Heart left ventricle (tissue), 16 donors: ENCODE measurements around the gene EP400. TPM values are rescaled to one million over a fixed set of nuclear protein-coding genes. Genes with fewer than 3 reads are reported as not detected.
"Not testable (repeated sequence)": the region's sequence is repeated elsewhere in the genome, so short reads cannot be mapped to it uniquely, and the experiment has no call there.

Source experiments
- ATAC-seq, 4 donors: fragments of 200-7000 bp; cut with Tn5 transposase; one replicate each; pipeline ENCODE4 v1.9.1; 2020 to 2022; ENCODE audit warnings: moderate library complexity in 4 of 4, mild to moderate bottlenecking in 3 of 4, moderate number of reproducible peaks in 1 of 4
- DNase-seq, 5 donors: peaks; one replicate each; pipeline ENCODE4 v3.0.0-alpha.2; 2020
- H3K27ac ChIP-seq, 12 donors: fragments of 200-600 bp; sonication (generic) in 4 of 12; one replicate each; pipeline versions ENCODE4 v1.5.0 to v1.8.0; 2016 to 2022; ENCODE audit warnings: mild to moderate bottlenecking in 2 of 12
- H3K27me3 ChIP-seq, 9 donors: fragments of 200-600 bp; sonication (generic) in 2 of 9; one replicate each; pipeline versions ENCODE4 v1.5.1 to v1.8.0; 2016 to 2022; ENCODE audit warnings: mild to moderate bottlenecking in 3 of 9
- H3K36me3 ChIP-seq, 9 donors: fragments of 200-600 bp; sonication (generic) in 2 of 9; one replicate each; pipeline versions ENCODE4 v1.5.0 to v1.8.0; 2018 to 2022; ENCODE audit warnings: mild to moderate bottlenecking in 2 of 9
- H3K4me1 ChIP-seq, 12 donors: fragments of 200-600 bp; sonication (generic) in 4 of 12; one replicate each; pipeline versions ENCODE4 v1.5.0 to v1.8.0; 2016 to 2022; ENCODE audit warnings: mild to moderate bottlenecking in 3 of 12
- H3K4me3 ChIP-seq, 12 donors: fragments of 200-600 bp; sonication (generic) in 4 of 12; one replicate each; pipeline versions ENCODE4 v1.5.0 to v1.8.0; 2017 to 2022; ENCODE audit warnings: mild to moderate bottlenecking in 9 of 12, moderate library complexity in 4 of 12
- H3K9me3 ChIP-seq, 12 donors: fragments of 200-600 bp; sonication (generic) in 4 of 12; one replicate each; pipeline versions ENCODE4 v1.5.0 to v1.8.0; 2016 to 2022; ENCODE audit warnings: mild to moderate bottlenecking in 1 of 12
- POLR2A ChIP-seq, 2 donors: fragments of 450-650 bp; IDR thresholded peaks; one replicate each; pipeline ENCODE4 v1.6.1; 2017; ENCODE audit warnings: antibody characterized with exemption in 2 of 2, mild to moderate bottlenecking in 2 of 2, moderate library complexity in 2 of 2
- WGBS, 4 donors: extraction: QIAGEN DNeasy Blood & Tissue Kit in 2 of 4; methylation state at CpG; one replicate each; pipeline versions ENCODE4 v1.1.5 to v1.1.7; 2013 to 2018; 5-methylcytosine and 5-hydroxymethylcytosine counted together
- intact Hi-C, 10 donors: fragments of 100-400 bp; cut with DNase I; formaldehyde crosslinking; loops; one replicate each; pipeline versions ENCODE4 v1.11.1 to v1.14.2; 2022
- polyA plus RNA-seq, 2 donors: library from polyadenylated mRNA; stranded (reverse); fragments of 200-250 nt; gene quantifications; one replicate each; pipeline ENCODE4 v1.2.3, GENCODE V29; 2013
- total RNA-seq, 9 donors: library from RNA; depleted of rRNA in 2 of 9; stranded (reverse); fragments of >200 nt in 2 of 9; fragmentation: NEBNext Ultra II Directional in 3 of 9; extraction: Animal tissue kit (Norgen Biotek cat#: 25700) in 3 of 9; gene quantifications; one replicate each; pipeline versions ENCODE4 v1.1.0 to v1.2.4, GENCODE V29; 2016 to 2023
- TF ChIP-seq, protein P1 (sequence below), 12 donors: fragments of 200-600 bp; sonication (generic) in 4 of 12; IDR thresholded peaks; one replicate each; pipeline versions ENCODE4 v1.5.0 to v1.8.0; 2018 to 2022; ENCODE audit warnings: antibody characterized with exemption in 12 of 12, mild to moderate bottlenecking in 5 of 12
- donor health status: ischemic (EF 13 %, LVEDD 7.1; RV severe dilation, severe dysfunction).
- donor health status: healthy with polysubstance abuse.
- donor health status: DM: no; HTN: yes; CAD: no.
- donor health status: DM: no; HTN: no; CAD: no.
- donor health status: ischemic (EF 25% LVEDD 6.9; RV normal size, moderate dysfunction).
- donor health status: ischemic (EF 25% LVEDD 5.7; RV mildly dilated, moderate dysfunction).
- donor health status: healthy.
- donor health status: DM: yes; HTN: yes; CAD: no.
- donor health status: ischemic (EF 35%, LVEDD 5.7; RV mildly dilated, moderate dysfunction).
- donor health status: nonischemic (EF 11% LVEDD 7.7; RV severe dilation, severe dysfunction).
- donor health status: DM: yes; HTN: yes; CAD: no.
- donor health status: PGD.
- donor health status: ischemic (EF 29% LVEDD 5.4; RV normal size, mild dysfunction).
- donor health status: nonischemic (EF 23%, LVEDD 6.1; RV moderate dilation, normal function).

EP400 gene
- total and polyA plus RNA-seq, 11 donors = 9.8 to 27.8 (median 13.5) TPM

DNA sequence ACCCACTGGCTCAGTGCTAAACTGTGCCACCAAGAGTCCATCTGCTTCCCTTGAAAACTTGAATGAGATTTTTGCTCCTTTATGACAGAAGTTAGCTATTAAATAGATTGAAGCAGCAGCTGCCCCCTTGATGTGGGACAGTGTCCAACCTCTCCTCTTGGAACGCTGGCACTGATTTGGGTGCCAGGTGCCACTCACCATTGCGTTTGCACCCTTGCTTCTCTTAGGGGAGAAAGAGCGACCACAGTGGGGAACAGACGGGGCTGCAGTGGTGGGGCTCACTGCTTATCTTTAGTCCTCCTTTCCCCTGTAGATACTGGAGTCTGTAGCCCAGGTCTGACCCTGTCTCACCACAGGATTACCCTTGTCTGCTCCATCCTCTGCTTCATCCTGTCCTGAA, 9.4 kb downstream of the EP400 start:
- 39 to 69% (median 64%) methylated on average over 4 of the region's 4 CpGs for whole genome bisulfite sequencing, 4 donors
- intact Hi-C loops = loop anchor here in 2 of 10 donors (5.0 to 10.0 kb wide), 2 partner anchors 43 to 124 kb away; no protein-coding TSS in a partner anchor
- no peaks in the 10 kb centered on the region for H3K27me3 ChIP-seq
- no peaks in the 10 kb centered on the region for H3K9me3 ChIP-seq
- TF ChIP-seq, protein P1, sequence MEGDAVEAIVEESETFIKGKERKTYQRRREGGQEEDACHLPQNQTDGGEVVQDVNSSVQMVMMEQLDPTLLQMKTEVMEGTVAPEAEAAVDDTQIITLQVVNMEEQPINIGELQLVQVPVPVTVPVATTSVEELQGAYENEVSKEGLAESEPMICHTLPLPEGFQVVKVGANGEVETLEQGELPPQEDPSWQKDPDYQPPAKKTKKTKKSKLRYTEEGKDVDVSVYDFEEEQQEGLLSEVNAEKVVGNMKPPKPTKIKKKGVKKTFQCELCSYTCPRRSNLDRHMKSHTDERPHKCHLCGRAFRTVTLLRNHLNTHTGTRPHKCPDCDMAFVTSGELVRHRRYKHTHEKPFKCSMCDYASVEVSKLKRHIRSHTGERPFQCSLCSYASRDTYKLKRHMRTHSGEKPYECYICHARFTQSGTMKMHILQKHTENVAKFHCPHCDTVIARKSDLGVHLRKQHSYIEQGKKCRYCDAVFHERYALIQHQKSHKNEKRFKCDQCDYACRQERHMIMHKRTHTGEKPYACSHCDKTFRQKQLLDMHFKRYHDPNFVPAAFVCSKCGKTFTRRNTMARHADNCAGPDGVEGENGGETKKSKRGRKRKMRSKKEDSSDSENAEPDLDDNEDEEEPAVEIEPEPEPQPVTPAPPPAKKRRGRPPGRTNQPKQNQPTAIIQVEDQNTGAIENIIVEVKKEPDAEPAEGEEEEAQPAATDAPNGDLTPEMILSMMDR (IDR thresholded peaks at IDR 0.05) = no peak
- no peak for TF ChIP-seq POLR2A (IDR thresholded peaks at IDR 0.05)
- H3K27ac ChIP-seq = no peak overlapping the region
- ATAC-seq (peak in 1 of 4 donors; percentile 12), DNase-seq (no peak)
- no peak overlapping the region for H3K4me3 ChIP-seq
- peaks cover 0 to 21% (median 7%) of the 10 kb centered on the region in 9 donors for H3K36me3 ChIP-seq
- H3K4me1 ChIP-seq = peaks cover 0 to 47% (median 32%) of the 10 kb centered on the region in 12 donors

DNA sequence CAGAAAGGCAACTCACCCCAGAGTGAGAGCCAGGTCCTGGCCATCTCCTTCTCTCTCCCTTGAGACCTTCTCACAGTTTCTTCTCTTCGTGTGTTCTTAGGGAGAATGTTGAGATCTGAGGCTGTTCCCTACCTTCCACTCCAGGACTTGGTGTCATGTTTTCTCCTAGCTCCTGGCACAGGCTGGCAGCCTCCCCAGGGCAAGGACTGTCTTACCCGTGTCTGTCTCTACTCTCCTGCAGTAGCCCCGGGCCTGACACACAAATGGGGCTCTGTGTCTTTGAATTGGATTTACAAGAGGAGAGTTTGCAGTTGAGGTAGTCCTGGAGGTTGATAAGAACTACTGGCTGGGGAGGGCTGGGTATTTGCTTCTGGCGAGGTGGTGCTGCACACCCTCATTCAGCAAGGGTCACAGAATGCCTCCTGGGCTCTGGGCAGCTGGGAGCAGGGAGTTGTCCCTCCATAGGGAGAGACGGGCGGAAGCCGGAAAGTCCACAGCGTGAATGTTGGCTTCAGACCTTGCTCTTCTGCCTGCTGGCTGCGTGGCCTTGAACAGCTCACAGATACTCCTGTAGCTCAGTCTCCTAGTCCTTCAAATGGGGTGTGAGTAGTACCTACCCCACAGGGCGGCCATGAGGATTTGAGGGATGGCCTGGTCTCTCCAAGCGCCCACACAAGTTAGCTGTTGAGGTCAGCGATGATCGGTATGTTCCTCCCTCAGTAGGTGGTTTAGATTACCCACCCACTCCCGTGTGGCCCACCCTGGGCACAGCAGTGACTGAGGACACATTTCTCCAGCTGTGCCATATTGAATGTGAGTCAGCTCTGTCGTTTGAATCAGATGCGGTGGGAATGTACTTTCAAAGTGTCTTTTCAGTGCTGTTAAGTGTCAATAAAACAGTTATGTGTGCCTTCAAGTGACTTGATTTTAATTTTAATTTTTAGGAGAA, 10.2 kb downstream of the EP400 start:
- ATAC-seq (peak in 3 of 4 donors; percentile 21 to 42 (median 39)), DNase-seq (no peak)
- Histone ChIP-seq H3K27ac (no peak overlapping the region), H3K9me3 (no peaks in the 10 kb centered on the region), H3K36me3 (peaks cover 0 to 22% (median 7%) of the 10 kb centered on the region in 9 donors), H3K4me3 (no peak overlapping the region), H3K27me3 (no peaks in the 10 kb centered on the region), H3K4me1 (peaks cover 0 to 48% (median 34%) of the 10 kb centered on the region in 12 donors)
- 70 to 75% (median 72%) methylated on average over 14 to 16 of the region's 16 CpGs for WGBS, 4 donors
- intact Hi-C loops = loop anchor here in 2 of 10 donors (5.0 to 10.0 kb wide), 2 partner anchors 42 to 125 kb away; no protein-coding TSS in a partner anchor
- TF ChIP-seq POLR2A (IDR thresholded peaks at IDR 0.05) = no peak

DNA sequence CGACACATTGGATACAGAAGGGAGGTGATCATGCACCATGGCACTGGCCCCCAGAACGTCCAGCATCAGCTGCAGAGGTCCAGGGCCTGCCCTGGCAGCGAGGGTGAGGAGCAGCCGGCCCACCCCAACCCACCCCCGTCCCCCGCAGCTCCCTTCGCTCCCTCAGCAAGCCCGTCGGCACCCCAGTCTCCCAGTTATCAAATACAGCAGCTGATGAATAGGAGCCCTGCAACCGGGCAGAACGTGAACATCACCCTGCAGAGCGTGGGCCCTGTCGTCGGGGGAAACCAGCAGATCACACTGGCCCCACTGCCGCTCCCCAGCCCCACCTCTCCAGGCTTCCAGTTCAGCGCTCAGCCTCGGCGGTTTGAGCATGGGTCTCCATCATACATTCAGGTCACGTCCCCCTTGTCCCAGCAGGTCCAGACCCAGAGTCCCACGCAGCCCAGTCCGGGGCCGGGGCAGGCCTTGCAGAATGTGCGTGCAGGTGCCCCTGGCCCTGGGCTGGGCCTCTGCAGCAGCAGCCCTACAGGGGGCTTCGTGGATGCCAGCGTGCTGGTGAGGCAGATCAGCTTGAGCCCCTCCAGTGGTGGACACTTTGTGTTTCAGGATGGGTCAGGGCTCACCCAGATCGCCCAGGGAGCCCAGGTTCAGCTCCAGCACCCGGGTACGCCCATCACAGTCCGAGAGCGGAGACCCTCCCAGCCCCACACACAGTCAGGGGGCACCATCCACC, 11.0 kb downstream of the EP400 start:
- H3K4me3 ChIP-seq, DNase-seq, H3K27me3 ChIP-seq, intact Hi-C loops, H3K9me3 ChIP-seq, H3K27ac ChIP-seq: not testable (repeated sequence)
- H3K4me1 ChIP-seq = peaks cover 0 to 48% (median 35%) of the 10 kb centered on the region in 12 donors
- H3K36me3 ChIP-seq = peaks cover 0 to 26% (median 7%) of the 10 kb centered on the region in 9 donors
- WGBS, 4 donors = 91 to 96% (median 91%) methylated on average over 7 to 23 of the region's 30 CpGs
- ATAC-seq = peak in 1 of 4 donors; percentile 11

DNA sequence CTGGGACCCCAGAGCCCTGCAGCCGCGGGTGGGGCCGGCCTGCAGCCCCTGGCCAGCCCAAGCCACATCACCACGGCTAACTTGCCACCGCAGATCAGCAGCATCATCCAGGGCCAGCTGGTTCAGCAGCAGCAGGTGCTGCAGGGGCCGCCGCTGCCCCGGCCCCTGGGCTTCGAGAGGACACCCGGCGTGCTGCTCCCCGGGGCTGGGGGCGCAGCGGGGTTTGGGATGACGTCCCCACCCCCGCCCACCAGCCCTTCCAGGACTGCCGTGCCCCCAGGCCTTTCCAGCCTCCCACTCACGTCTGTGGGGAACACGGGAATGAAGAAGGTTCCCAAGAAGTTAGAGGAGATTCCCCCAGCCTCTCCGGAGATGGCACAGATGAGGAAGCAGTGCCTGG, 11.6 kb downstream of the EP400 start:
- Histone ChIP-seq H3K4me1 (peaks cover 0 to 46% (median 32%) of the 10 kb centered on the region in 12 donors), H3K36me3 (peaks cover 0 to 26% (median 7%) of the 10 kb centered on the region in 9 donors)
- H3K4me3 ChIP-seq, H3K9me3 ChIP-seq, ATAC-seq, H3K27ac ChIP-seq, H3K27me3 ChIP-seq, intact Hi-C loops, DNase-seq: not testable (repeated sequence)
- 71 to 99% (median 90%) methylated on average over 1 to 12 of the region's 20 CpGs for WGBS, 4 donors

DNA sequence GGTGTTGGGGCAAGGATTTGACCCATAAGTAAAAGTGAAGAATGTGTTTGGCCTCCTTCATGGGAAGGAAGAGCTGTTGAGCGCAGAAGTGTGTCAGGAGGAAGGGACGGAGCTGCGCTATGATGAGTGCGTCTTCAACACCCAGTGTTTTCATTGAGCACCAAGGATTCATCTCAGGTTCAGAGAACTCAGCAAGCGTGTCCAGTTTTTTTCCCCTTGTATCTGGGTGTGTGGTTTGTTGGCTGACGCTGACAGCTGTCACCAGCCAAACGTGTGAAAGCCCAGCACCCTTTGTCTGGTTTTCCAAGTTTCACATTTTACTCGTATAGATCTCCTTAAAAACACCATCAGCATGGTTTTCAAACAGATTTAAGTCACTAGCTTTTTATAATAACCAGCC, 12.3 kb downstream of the EP400 start:
- intact Hi-C loops = no loop called here
- H3K9me3 ChIP-seq = no peaks in the 10 kb centered on the region
- no peak overlapping the region for H3K27ac ChIP-seq

More for the DNA sequence above, 12.3 kb downstream of the EP400 start:
- 46 to 52% (median 50%) methylated on average over 8 of the region's 8 CpGs for WGBS, 4 donors
- H3K4me1 ChIP-seq = peaks cover 0 to 42% (median 30%) of the 10 kb centered on the region in 12 donors
- no peaks in the 10 kb centered on the region for H3K27me3 ChIP-seq
- no peak overlapping the region for H3K4me3 ChIP-seq
- ATAC-seq = peak; percentile 69 to 82 (median 74)
- H3K36me3 ChIP-seq = peaks cover 0 to 26% (median 7%) of the 10 kb centered on the region in 9 donors
- TF ChIP-seq, protein P1 (IDR thresholded peaks at IDR 0.05) = no peak
- TF ChIP-seq POLR2A (IDR thresholded peaks at IDR 0.05) = no peak
- DNase-seq = no peak
